Measurements from ENCODE around the gene PHACTR1.

PHACTR1 gene

GRCh38 chr6:12769556-12770256 is 53.1 kb downstream of the PHACTR1 start:
- no peak overlapping the region for H3K4me3 ChIP-seq (ENCODE audit: low read length)
- no peak overlapping the region for H3K27ac ChIP-seq (ENCODE audit: low read length)
- H3K9ac ChIP-seq (ENCODE audit: low read depth, low read length): no peak overlapping the region
- H3K9me3 ChIP-seq (ENCODE audit: insufficient read depth, low read depth, low read length): no peaks in the 10 kb centered on the region
- no peaks in the 10 kb centered on the region for H3K36me3 ChIP-seq (ENCODE audit: insufficient read depth, low read depth, low read length)
- no peaks in the 10 kb centered on the region for H3K27me3 ChIP-seq (ENCODE audit: insufficient read depth, low read length)
- no peaks in the 10 kb centered on the region for H3K4me1 ChIP-seq (ENCODE audit: insufficient read depth, low read length)

GRCh38 chr6:12772416-12772815 is 55.8 kb downstream of the PHACTR1 start:
- Histone ChIP-seq H3K9ac (ENCODE audit: low read depth, low read length) (no peak overlapping the region), H3K4me1 (ENCODE audit: insufficient read depth, low read length) (no peaks in the 10 kb centered on the region; the same call in 1 of the 2 replicates), H3K4me3 (ENCODE audit: low read length) (no peak overlapping the region), H3K36me3 (ENCODE audit: insufficient read depth, low read depth, low read length) (no peaks in the 10 kb centered on the region), H3K27ac (ENCODE audit: low read length) (no peak overlapping the region), H3K27me3 (ENCODE audit: insufficient read depth, low read length) (no peaks in the 10 kb centered on the region), H3K9me3 (ENCODE audit: insufficient read depth, low read depth, low read length) (no peaks in the 10 kb centered on the region)

GRCh38 chr6:12776291-12776690 is 59.7 kb downstream of the PHACTR1 start:
- no peak overlapping the region for H3K9ac ChIP-seq (ENCODE audit: low read depth, low read length)
- no peak overlapping the region for H3K27ac ChIP-seq (ENCODE audit: low read length)
- no peaks in the 10 kb centered on the region for H3K9me3 ChIP-seq (ENCODE audit: insufficient read depth, low read depth, low read length)
- H3K36me3 ChIP-seq (ENCODE audit: insufficient read depth, low read depth, low read length): no peaks in the 10 kb centered on the region
- no peak overlapping the region for H3K4me3 ChIP-seq (ENCODE audit: low read length)
- H3K27me3 ChIP-seq (ENCODE audit: insufficient read depth, low read length): no peaks in the 10 kb centered on the region
- peaks cover 5% of the 10 kb centered on the region for H3K4me1 ChIP-seq (ENCODE audit: insufficient read depth, low read length)

- H3K36me3 ChIP-seq (ENCODE audit: insufficient read depth, low read depth, low read length): no peaks in the 10 kb centered on the region
Observed at GRCh38 chr6:12779772-12780171, 63.2 kb downstream of the PHACTR1 start.

GRCh38 chr6:12782136-12782535 is 65.6 kb downstream of the PHACTR1 start:
- H3K27ac ChIP-seq (ENCODE audit: low read length): no peak overlapping the region
- no peaks in the 10 kb centered on the region for H3K36me3 ChIP-seq (ENCODE audit: insufficient read depth, low read depth, low read length)
- H3K4me3 ChIP-seq (ENCODE audit: low read length): no peak overlapping the region
- H3K9ac ChIP-seq (ENCODE audit: low read depth, low read length): no peak overlapping the region
- peaks cover 5% of the 10 kb centered on the region for H3K4me1 ChIP-seq (ENCODE audit: insufficient read depth, low read length)
- H3K27me3 ChIP-seq (ENCODE audit: insufficient read depth, low read length): no peaks in the 10 kb centered on the region
- H3K9me3 ChIP-seq (ENCODE audit: insufficient read depth, low read depth, low read length): no peaks in the 10 kb centered on the region

More at GRCh38 chr6:12779772-12780171, 63.2 kb downstream of the PHACTR1 start:
- Histone ChIP-seq H3K4me1 (ENCODE audit: insufficient read depth, low read length) (peaks cover 5% of the 10 kb centered on the region), H3K27ac (ENCODE audit: low read length) (no peak overlapping the region), H3K9me3 (ENCODE audit: insufficient read depth, low read depth, low read length) (no peaks in the 10 kb centered on the region), H3K9ac (ENCODE audit: low read depth, low read length) (no peak overlapping the region), H3K4me3 (ENCODE audit: low read length) (no peak overlapping the region), H3K27me3 (ENCODE audit: insufficient read depth, low read length) (no peaks in the 10 kb centered on the region)

GRCh38 chr6:12785301-12785700 is 68.7 kb downstream of the PHACTR1 start:
- no peaks in the 10 kb centered on the region for H3K9me3 ChIP-seq (ENCODE audit: insufficient read depth, low read depth, low read length)
- no peak overlapping the region for H3K9ac ChIP-seq (ENCODE audit: low read depth, low read length)
- H3K4me1 ChIP-seq (ENCODE audit: insufficient read depth, low read length): peaks cover 7% of the 10 kb centered on the region
- no peaks in the 10 kb centered on the region for H3K36me3 ChIP-seq (ENCODE audit: insufficient read depth, low read depth, low read length)
- no peak overlapping the region for H3K27ac ChIP-seq (ENCODE audit: low read length)
- H3K27me3 ChIP-seq (ENCODE audit: insufficient read depth, low read length): no peaks in the 10 kb centered on the region
- no peak overlapping the region for H3K4me3 ChIP-seq (ENCODE audit: low read length)

- Histone ChIP-seq H3K4me3 (ENCODE audit: low read length) (no peak overlapping the region), H3K27me3 (ENCODE audit: insufficient read depth, low read length) (no peaks in the 10 kb centered on the region), H3K9me3 (ENCODE audit: insufficient read depth, low read depth, low read length) (no peaks in the 10 kb centered on the region), H3K27ac (ENCODE audit: low read length) (no peak overlapping the region), H3K36me3 (ENCODE audit: insufficient read depth, low read depth, low read length) (no peaks in the 10 kb centered on the region), H3K9ac (ENCODE audit: low read depth, low read length) (no peak overlapping the region), H3K4me1 (ENCODE audit: insufficient read depth, low read length) (peaks cover 3% of the 10 kb centered on the region)
Observed at GRCh38 chr6:12785921-12786320, 69.4 kb downstream of the PHACTR1 start.

GRCh38 chr6:12791371-12791770 is 74.8 kb downstream of the PHACTR1 start:
- Histone ChIP-seq H3K4me1 (ENCODE audit: insufficient read depth, low read length) (peaks cover 3% of the 10 kb centered on the region), H3K27me3 (ENCODE audit: insufficient read depth, low read length) (no peaks in the 10 kb centered on the region), H3K4me3 (ENCODE audit: low read length) (no peak overlapping the region), H3K9ac (ENCODE audit: low read depth, low read length) (no peak overlapping the region), H3K9me3 (ENCODE audit: insufficient read depth, low read depth, low read length) (no peaks in the 10 kb centered on the region), H3K36me3 (ENCODE audit: insufficient read depth, low read depth, low read length) (no peaks in the 10 kb centered on the region), H3K27ac (ENCODE audit: low read length) (no peak overlapping the region)

GRCh38 chr6:12798326-12798725 is 81.8 kb downstream of the PHACTR1 start:
- Histone ChIP-seq H3K27me3 (ENCODE audit: insufficient read depth, low read length) (no peaks in the 10 kb centered on the region), H3K36me3 (ENCODE audit: insufficient read depth, low read depth, low read length) (no peaks in the 10 kb centered on the region), H3K4me1 (ENCODE audit: insufficient read depth, low read length) (no peaks in the 10 kb centered on the region; the same call in 1 of the 2 replicates), H3K27ac (ENCODE audit: low read length) (no peak overlapping the region), H3K9me3 (ENCODE audit: insufficient read depth, low read depth, low read length) (no peaks in the 10 kb centered on the region), H3K4me3 (ENCODE audit: low read length) (no peak overlapping the region), H3K9ac (ENCODE audit: low read depth, low read length) (no peak overlapping the region)

GRCh38 chr6:12800120-12800519 is 83.6 kb downstream of the PHACTR1 start:
- H3K36me3 ChIP-seq (ENCODE audit: insufficient read depth, low read depth, low read length): no peaks in the 10 kb centered on the region
- no peaks in the 10 kb centered on the region for H3K9me3 ChIP-seq (ENCODE audit: insufficient read depth, low read depth, low read length)
- no peak overlapping the region for H3K27ac ChIP-seq (ENCODE audit: low read length)
- H3K4me1 ChIP-seq (ENCODE audit: insufficient read depth, low read length): no peaks in the 10 kb centered on the region; the same call in 1 of the 2 replicates
- H3K4me3 ChIP-seq (ENCODE audit: low read length): no peak overlapping the region
- no peaks in the 10 kb centered on the region for H3K27me3 ChIP-seq (ENCODE audit: insufficient read depth, low read length)
- no peak overlapping the region for H3K9ac ChIP-seq (ENCODE audit: low read depth, low read length)

- Histone ChIP-seq H3K9me3 (ENCODE audit: insufficient read depth, low read depth, low read length) (no peaks in the 10 kb centered on the region), H3K9ac (ENCODE audit: low read depth, low read length) (no peak overlapping the region), H3K27me3 (ENCODE audit: insufficient read depth, low read length) (no peaks in the 10 kb centered on the region), H3K36me3 (ENCODE audit: insufficient read depth, low read depth, low read length) (no peaks in the 10 kb centered on the region), H3K27ac (ENCODE audit: low read length) (no peak overlapping the region), H3K4me1 (ENCODE audit: insufficient read depth, low read length) (no peaks in the 10 kb centered on the region; the same call in 1 of the 2 replicates), H3K4me3 (ENCODE audit: low read length) (no peak overlapping the region)
Observed at GRCh38 chr6:12801141-12801540, 84.6 kb downstream of the PHACTR1 start.

GRCh38 chr6:12802440-12802839 is 85.9 kb downstream of the PHACTR1 start:
- H3K36me3 ChIP-seq (ENCODE audit: insufficient read depth, low read depth, low read length): no peaks in the 10 kb centered on the region
- no peaks in the 10 kb centered on the region; the same call in 1 of the 2 replicates for H3K4me1 ChIP-seq (ENCODE audit: insufficient read depth, low read length)
- no peak overlapping the region for H3K9ac ChIP-seq (ENCODE audit: low read depth, low read length)
- no peaks in the 10 kb centered on the region for H3K27me3 ChIP-seq (ENCODE audit: insufficient read depth, low read length)
- H3K27ac ChIP-seq (ENCODE audit: low read length): no peak overlapping the region
- no peaks in the 10 kb centered on the region for H3K9me3 ChIP-seq (ENCODE audit: insufficient read depth, low read depth, low read length)
- H3K4me3 ChIP-seq (ENCODE audit: low read length): no peak overlapping the region
